ENCODE measurements around the gene SPATA9.

The SPATA9 gene

GRCh38 chr5:95699337-95699736, 16.5 kb upstream of the SPATA9 start:
- no peak for DNase-seq (ENCODE audit: low spot score)
- in situ Hi-C loops (cut with MboI; ENCODE audit: low pct_unique_long_range_greater_than_20kb, low sequenced_read_pairs, unreplicated experiment) = no loop called here
- no peak for TF ChIP-seq CTCF (IDR thresholded peaks at IDR 0.05; ENCODE audit: extremely low read depth, insufficient read depth, missing control alignments)

- no peak for TF ChIP-seq CTCF (IDR thresholded peaks at IDR 0.05; ENCODE audit: extremely low read depth, insufficient read depth, missing control alignments)
- no peak for DNase-seq (ENCODE audit: low spot score)
- in situ Hi-C loops (cut with MboI; ENCODE audit: low pct_unique_long_range_greater_than_20kb, low sequenced_read_pairs, unreplicated experiment) = no loop called here
Measured at GRCh38 chr5:95697781-95698681, 15.2 kb upstream of the SPATA9 start.

- in situ Hi-C loops (cut with MboI; ENCODE audit: low pct_unique_long_range_greater_than_20kb, low sequenced_read_pairs, unreplicated experiment) = no loop called here
- no peak for TF ChIP-seq CTCF (IDR thresholded peaks at IDR 0.05; ENCODE audit: extremely low read depth, insufficient read depth, missing control alignments)
- DNase-seq (ENCODE audit: low spot score) = no peak
Measured at GRCh38 chr5:95690333-95690732, 7.5 kb upstream of the SPATA9 start.

- no peak for DNase-seq (ENCODE audit: low spot score)
- no peak for TF ChIP-seq CTCF (IDR thresholded peaks at IDR 0.05; ENCODE audit: extremely low read depth, insufficient read depth, missing control alignments)
- in situ Hi-C loops (cut with MboI; ENCODE audit: low pct_unique_long_range_greater_than_20kb, low sequenced_read_pairs, unreplicated experiment) = no loop called here
Measured at GRCh38 chr5:95689680-95690079, 6.9 kb upstream of the SPATA9 start.

- in situ Hi-C loops (cut with MboI; ENCODE audit: low pct_unique_long_range_greater_than_20kb, low sequenced_read_pairs, unreplicated experiment) = no loop called here
- TF ChIP-seq CTCF (IDR thresholded peaks at IDR 0.05; ENCODE audit: extremely low read depth, insufficient read depth, missing control alignments) = no peak
- no peak for DNase-seq (ENCODE audit: low spot score)
Measured at GRCh38 chr5:95686651-95687050, 3.9 kb upstream of the SPATA9 start.

- in situ Hi-C loops (cut with MboI; ENCODE audit: low pct_unique_long_range_greater_than_20kb, low sequenced_read_pairs, unreplicated experiment) = no loop called here
- no peak for DNase-seq (ENCODE audit: low spot score)
Measured at GRCh38 chr5:95684361-95684760, 1.6 kb upstream of the SPATA9 start.

More at GRCh38 chr5:95684361-95684760, 1.6 kb upstream of the SPATA9 start:
- no peak for TF ChIP-seq CTCF (IDR thresholded peaks at IDR 0.05; ENCODE audit: extremely low read depth, insufficient read depth, missing control alignments)
